Uterus (tissue), 4 donors: ENCODE data around the gene SDHC. TPM values are rescaled to one million over a fixed set of nuclear protein-coding genes. Genes with fewer than 3 reads are reported as not detected.

Source experiments
- DNase-seq, 2 donors: peaks; one replicate each; pipeline ENCODE4 v3.0.0-alpha.2; 2019 to 2020
- H3K27ac ChIP-seq, 2 donors: fragments of 200-600 bp; sonication (generic); 1 replicate in 1 of 2; 2 replicates in 1 of 2; pipeline ENCODE4 v1.5.1; 2016 to 2018
- H3K27me3 ChIP-seq, 2 donors: fragments of 200-600 bp; sonication (generic); one replicate each; pipeline ENCODE4 v1.5.1; 2018 to 2019; ENCODE audit warnings: control low read depth in 1 of 2
- H3K36me3 ChIP-seq, 2 donors: fragments of 200-600 bp; sonication (generic); one replicate each; pipeline ENCODE4 v1.5.1; 2019; ENCODE audit warnings: control low read depth in 1 of 2
- H3K4me1 ChIP-seq, 2 donors: fragments of 200-600 bp; sonication (generic); one replicate each; pipeline ENCODE4 v1.5.1; 2018 to 2019; ENCODE audit warnings: control low read depth in 1 of 2
- H3K4me3 ChIP-seq, 2 donors: fragments of 200-600 bp; sonication (generic); 1 replicate in 1 of 2; 2 replicates in 1 of 2; pipeline ENCODE4 v1.5.1; 2018 to 2019; ENCODE audit warnings: mild to moderate bottlenecking in 1 of 2
- H3K9me3 ChIP-seq, 2 donors: fragments of 200-600 bp; sonication (generic); one replicate each; pipeline ENCODE4 v1.5.1; 2019; ENCODE audit warnings: control low read depth in 1 of 2
- CTCF ChIP-seq, 4 experiments: fragments of 200-600 bp in 2 of 4; fragments of 450-650 bp in 2 of 4; sonication (generic) in 2 of 4; IDR thresholded peaks; one replicate each; pipeline ENCODE4 v1.5.1; 2016 to 2019; ENCODE audit warnings: antibody characterized with exemption in 4 of 4, mild to moderate bottlenecking in 2 of 4, moderate library complexity in 1 of 4
- POLR2A ChIP-seq, 2 donors: fragments of 450-650 bp; IDR thresholded peaks; one replicate each; pipeline ENCODE4 v1.6.1; 2016; ENCODE audit warnings: antibody characterized with exemption in 2 of 2, mild to moderate bottlenecking in 1 of 2, moderate library complexity in 1 of 2
- intact Hi-C: fragments of 100-400 bp; cut with DNase I; formaldehyde crosslinking; loops from one replicate; pipeline ENCODE4 v1.15.1; 2023; ENCODE audit warnings: low total_unique reads
- total RNA-seq, 4 donors: library from RNA; depleted of rRNA in 3 of 4; stranded (reverse); fragments of >200 nt in 3 of 4; gene quantifications; one replicate each; pipeline versions ENCODE4 v1.1.0 to v1.2.4, GENCODE V29; 2014 to 2023
- donor health status: DM: yes; HTN: yes; CAD: no.

Gene SDHC
- total RNA-seq, 4 donors from 2014 or later: 28.5 to 127 (median 55.8) TPM

DNA sequence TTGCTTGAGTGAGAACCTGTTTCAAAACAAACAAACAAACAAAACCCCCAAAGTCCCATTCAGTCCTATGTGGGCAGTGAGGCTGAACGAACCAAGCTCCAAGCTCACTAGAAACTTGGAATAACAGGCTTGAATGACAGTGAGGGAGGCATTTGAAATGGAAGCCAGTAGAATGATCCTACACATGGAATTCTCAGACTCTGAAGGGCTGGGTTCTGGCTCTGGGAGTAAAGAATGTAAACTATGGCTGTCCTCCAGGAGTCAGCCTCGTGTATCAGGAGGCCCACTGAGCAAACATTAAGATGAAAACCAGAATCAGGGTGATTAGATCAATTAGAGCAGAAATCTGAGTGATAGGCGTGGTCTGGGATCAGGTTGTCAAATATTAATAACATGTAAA lies 40.8 kb upstream of the SDHC start:
- Histone ChIP-seq H3K27ac (no peak overlapping the region), H3K9me3 (no peaks in the 10 kb centered on the region), H3K27me3 (no peaks in the 10 kb centered on the region), H3K4me3 (no peak overlapping the region), H3K4me1 (no peaks in the 10 kb centered on the region), H3K36me3 (no peaks in the 10 kb centered on the region)
- no peak for TF ChIP-seq POLR2A (IDR thresholded peaks at IDR 0.05)
- no peak for TF ChIP-seq CTCF (IDR thresholded peaks at IDR 0.05)
- no peak for DNase-seq
- intact Hi-C loops: no loop called here

GRCh38 chr1:161274874-161275273 lies 39.3 kb upstream of the SDHC start:
- Histone ChIP-seq H3K9me3 (no peaks in the 10 kb centered on the region), H3K4me1 (no peaks in the 10 kb centered on the region), H3K4me3 (no peak overlapping the region), H3K27ac (no peak overlapping the region), H3K36me3 (no peaks in the 10 kb centered on the region), H3K27me3 (no peaks in the 10 kb centered on the region)
- intact Hi-C loops: no loop called here
- DNase-seq: no peak
- TF ChIP-seq CTCF (IDR thresholded peaks at IDR 0.05): no peak
- no peak for TF ChIP-seq POLR2A (IDR thresholded peaks at IDR 0.05)

DNA sequence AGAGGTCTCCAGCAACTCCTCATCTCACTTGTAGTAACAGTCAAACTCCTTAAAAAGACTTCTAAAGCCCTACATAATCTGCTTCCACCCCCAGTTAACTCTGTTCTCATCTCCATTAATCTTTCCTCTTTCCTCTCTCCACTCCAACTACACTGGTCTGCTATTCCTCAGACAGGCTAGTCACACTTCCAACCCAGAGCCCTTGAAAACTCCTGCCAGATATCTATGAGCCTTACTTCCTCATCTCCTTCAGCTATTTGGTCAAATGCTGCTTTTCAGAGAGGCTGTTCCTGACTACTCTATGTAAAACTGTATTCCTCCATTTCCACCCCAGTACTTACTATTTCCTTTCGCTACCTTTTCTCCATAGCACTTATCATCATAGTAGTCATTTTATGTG lies 31.2 kb upstream of the SDHC start:
- no peaks in the 10 kb centered on the region for H3K9me3 ChIP-seq
- no peaks in the 10 kb centered on the region for H3K27me3 ChIP-seq
- no peak overlapping the region for H3K27ac ChIP-seq
- H3K4me3 ChIP-seq: no peak overlapping the region
- intact Hi-C loops: no loop called here
- H3K4me1 ChIP-seq: no peaks in the 10 kb centered on the region
- no peak for DNase-seq
- no peak for TF ChIP-seq CTCF (IDR thresholded peaks at IDR 0.05)
- no peak for TF ChIP-seq POLR2A (IDR thresholded peaks at IDR 0.05)
- no peaks in the 10 kb centered on the region for H3K36me3 ChIP-seq

DNA sequence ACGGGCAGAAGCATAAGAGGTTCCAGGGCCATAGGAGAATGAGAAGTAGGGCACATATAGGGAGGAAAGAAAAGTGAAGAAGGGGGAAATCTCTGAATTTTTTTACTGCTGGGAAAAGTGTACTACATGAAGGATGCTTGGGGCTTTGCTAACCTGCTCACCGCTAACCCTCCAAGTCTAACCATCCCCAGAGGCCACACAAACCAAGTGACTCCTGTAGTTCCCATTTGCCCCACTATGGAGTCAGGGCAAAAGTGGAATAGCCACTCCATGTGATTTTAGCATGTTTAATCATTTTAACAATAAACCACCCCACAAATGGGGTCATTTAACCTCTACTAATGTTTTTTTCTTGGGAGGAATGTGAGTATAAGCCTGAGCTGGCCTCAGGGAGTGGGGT lies 29.1 kb upstream of the SDHC start:
- DNase-seq: no peak
- intact Hi-C loops: no loop called here
- no peak overlapping the region for H3K27ac ChIP-seq
- H3K27me3 ChIP-seq: no peaks in the 10 kb centered on the region
- TF ChIP-seq CTCF (IDR thresholded peaks at IDR 0.05) (no peak), POLR2A (IDR thresholded peaks at IDR 0.05) (no peak)
- H3K9me3 ChIP-seq: no peaks in the 10 kb centered on the region
- H3K4me1 ChIP-seq: no peaks in the 10 kb centered on the region
- H3K36me3 ChIP-seq: no peaks in the 10 kb centered on the region
- H3K4me3 ChIP-seq: no peak overlapping the region

DNA sequence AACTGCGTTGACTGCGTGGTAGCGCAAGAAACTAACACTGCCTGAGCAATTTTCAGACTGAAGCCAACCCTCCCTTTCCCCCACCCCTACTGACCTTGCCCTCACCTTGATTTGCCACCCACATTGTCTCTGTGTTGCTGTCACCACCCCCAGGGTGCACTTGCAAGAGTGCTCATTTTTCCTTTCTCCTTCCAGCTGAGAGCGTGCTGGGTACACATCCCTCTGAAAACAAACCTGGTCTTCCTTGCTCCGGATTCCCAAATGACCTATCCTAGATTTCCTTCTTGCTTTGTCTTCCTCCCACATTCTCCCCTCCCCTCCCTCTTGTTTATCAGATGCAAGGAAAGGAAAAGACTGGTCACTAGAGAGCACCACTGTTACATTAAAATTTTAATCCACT lies 28.7 kb upstream of the SDHC start:
- Histone ChIP-seq H3K4me3 (no peak overlapping the region), H3K4me1 (no peaks in the 10 kb centered on the region), H3K27me3 (no peaks in the 10 kb centered on the region), H3K36me3 (no peaks in the 10 kb centered on the region), H3K9me3 (no peaks in the 10 kb centered on the region), H3K27ac (no peak overlapping the region)
- no peak for DNase-seq
- intact Hi-C loops: no loop called here
- no peak for TF ChIP-seq POLR2A (IDR thresholded peaks at IDR 0.05)
- no peak for TF ChIP-seq CTCF (IDR thresholded peaks at IDR 0.05)
